ENCODE measurements around the gene KCNK10. TPM values are rescaled to one million over a fixed set of nuclear protein-coding genes. Genes with fewer than 3 reads are reported as not detected.

KCNK10 gene
- total and polyA plus RNA-seq, 4 donors: 0.01 TPM; not detected in 3

GRCh38 chr14:88146881-88147649, 176.0 kb downstream of the KCNK10 start:
- Histone ChIP-seq H3K4me3 (no peak overlapping the region), H3K27me3 (ENCODE audit: control insufficient read depth in 3 of 3, insufficient read depth in 3 of 3, low read length in 2 of 3) (no peaks in the 10 kb centered on the region), H3K27ac (ENCODE audit: low read depth in 1 of 2, low read length in 1 of 2) (no peak overlapping the region), H3K4me1 (ENCODE audit: control insufficient read depth in 5 of 5, insufficient read depth in 5 of 5, low read length in 5 of 5) (no peaks in the 10 kb centered on the region), H3K9me3 (ENCODE audit: control insufficient read depth in 4 of 4, insufficient read depth in 3 of 4, low read length in 3 of 4) (peaks cover 0 to 1% (median 0%) of the 10 kb centered on the region in 4 donors), H3K9ac (ENCODE audit: insufficient read depth in 1 of 2, low read length in 2 of 2) (no peak overlapping the region), H3K36me3 (ENCODE audit: control insufficient read depth in 4 of 4, insufficient read depth in 4 of 4, low read length in 4 of 4) (no peaks in the 10 kb centered on the region)
- TF ChIP-seq CTCF (IDR thresholded peaks at IDR 0.05; ENCODE audit: control extremely low read depth, extremely low read depth): no peak
- DNase-seq: no peak
- WGBS, 2 donors: 86 to 95% methylated on average over 8 of the region's 8 CpGs
- ATAC-seq (ENCODE audit: insufficient read depth, low FRiP score): no peak

GRCh38 chr14:88143810-88144209, 179.3 kb downstream of the KCNK10 start:
- TF ChIP-seq CTCF (IDR thresholded peaks at IDR 0.05; ENCODE audit: control extremely low read depth, extremely low read depth): no peak
- Histone ChIP-seq H3K27me3 (ENCODE audit: control insufficient read depth in 3 of 3, insufficient read depth in 3 of 3, low read length in 2 of 3) (no peaks in the 10 kb centered on the region), H3K36me3 (ENCODE audit: control insufficient read depth in 4 of 4, insufficient read depth in 4 of 4, low read length in 4 of 4) (no peaks in the 10 kb centered on the region), H3K4me1 (ENCODE audit: control insufficient read depth in 5 of 5, insufficient read depth in 5 of 5, low read length in 5 of 5) (no peaks in the 10 kb centered on the region), H3K27ac (ENCODE audit: low read depth in 1 of 2, low read length in 1 of 2) (no peak overlapping the region), H3K4me3 (no peak overlapping the region), H3K9me3 (ENCODE audit: control insufficient read depth in 4 of 4, insufficient read depth in 3 of 4, low read length in 3 of 4) (no peaks in the 10 kb centered on the region), H3K9ac (ENCODE audit: insufficient read depth in 1 of 2, low read length in 2 of 2) (no peak overlapping the region)
- ATAC-seq (ENCODE audit: insufficient read depth, low FRiP score) (no peak), DNase-seq (no peak)
- WGBS, 2 donors: 75 to 86% methylated on average over 2 of the region's 2 CpGs

- no peak for DNase-seq
- Histone ChIP-seq H3K9ac (ENCODE audit: insufficient read depth in 1 of 2, low read length in 2 of 2) (no peak overlapping the region), H3K4me3 (no peak overlapping the region), H3K27me3 (ENCODE audit: control insufficient read depth in 3 of 3, insufficient read depth in 3 of 3, low read length in 2 of 3) (no peaks in the 10 kb centered on the region), H3K36me3 (ENCODE audit: control insufficient read depth in 4 of 4, insufficient read depth in 4 of 4, low read length in 4 of 4) (no peaks in the 10 kb centered on the region), H3K9me3 (ENCODE audit: control insufficient read depth in 4 of 4, insufficient read depth in 3 of 4, low read length in 3 of 4) (no peaks in the 10 kb centered on the region), H3K27ac (ENCODE audit: low read depth in 1 of 2, low read length in 1 of 2) (no peak overlapping the region), H3K4me1 (ENCODE audit: control insufficient read depth in 5 of 5, insufficient read depth in 5 of 5, low read length in 5 of 5) (no peaks in the 10 kb centered on the region)
- ATAC-seq (ENCODE audit: insufficient read depth, low FRiP score): no peak
- WGBS, 2 donors: 62 to 66% methylated on average over 7 of the region's 7 CpGs
- TF ChIP-seq CTCF (IDR thresholded peaks at IDR 0.05; ENCODE audit: control extremely low read depth, extremely low read depth): no peak
These were observed 180.1 kb downstream of the KCNK10 start for GRCh38 chr14:88142997-88143396.
